ENCODE data around the gene TFR2. TPM values are rescaled to one million over a fixed set of nuclear protein-coding genes. Genes with fewer than 3 reads are reported as not detected.

Gene TFR2
- total and polyA plus RNA-seq, 9 of the 15 experiments (the other 6 are each of a cell fraction or from before 2014, with no cell fraction given), result 3.8 to 123 (median 51.1) TPM

GRCh38 chr7:100582650-100583049, 58.7 kb downstream of the TFR2 start:
- intact Hi-C loops (cut with micrococcal nuclease), result no loop called here
- BruUV-seq (replicated peaks), result no TSS peak

More at GRCh38 chr7:100582650-100583049, 58.7 kb downstream of the TFR2 start:
- no peak for ATAC-seq
- H3K4me2 ChIP-seq (ENCODE audit: insufficient read depth, low read length), result peak overlapping the region; percentile 12; the same call in 1 of the 2 replicates
- H3K9me3 ChIP-seq (replicated peaks; ENCODE audit: control insufficient read depth, insufficient read depth, low read depth, low read length), result no peaks in the 10 kb centered on the region
- ChIA-PET POLR2A (interaction anchor here (0.6 to 2.2 kb wide), 3 partner anchors 11 to 31 kb away, joined by 3 to 9 read pairs (median 3); no protein-coding TSS in a partner anchor), CTCF (ENCODE audit: low intra/inter-chr PET ratio) (no interaction called here)
- peaks cover 64% of the 10 kb centered on the region for H3K36me3 ChIP-seq (ENCODE audit: control insufficient read depth, insufficient read depth, low read length)
- H3K79me2 ChIP-seq (ENCODE audit: control insufficient read depth, insufficient read depth, low read length), result peaks cover 31% of the 10 kb centered on the region
- FAIRE-seq, result no peak
- H3K27me3 ChIP-seq (ENCODE audit: control insufficient read depth in 2 of 2, insufficient read depth in 2 of 2, low read length in 2 of 2), result no peaks in the 10 kb centered on the region
- peaks cover 24% of the 10 kb centered on the region for H4K20me1 ChIP-seq (replicated peaks; ENCODE audit: control insufficient read depth, insufficient read depth, low read length)
- TF ChIP-seq ZBTB49 (CRISPR knock-in tag; IDR thresholded peaks at IDR 0.05; ENCODE audit: borderline replicate concordance), result no peak
- no peak for TF ChIP-seq SMAD4 (CRISPR knock-in tag; conservative IDR thresholded peaks at IDR 0.05)
- no peak for TF ChIP-seq NBN (IDR thresholded peaks at IDR 0.05; ENCODE audit: low read depth)
- no peak for TF ChIP-seq NEUROD1 (IDR thresholded peaks at IDR 0.05; ENCODE audit: borderline replicate concordance, low read depth, low read length, partially characterized antibody)
- no peak for TF ChIP-seq FOXP4 (CRISPR knock-in tag; IDR thresholded peaks at IDR 0.05; ENCODE audit: borderline replicate concordance)
- 0 out of 2 replicates have a peak, but pooled peaks have one; percentile 18 for TF ChIP-seq ZFX (CRISPR knock-in tag; IDR thresholded peaks at IDR 0.05)
- TF ChIP-seq POLR2G (IDR thresholded peaks at IDR 0.05; ENCODE audit: low read depth, low read length), result no peak
- TF ChIP-seq PTTG1 (tag; IDR thresholded peaks at IDR 0.05; ENCODE audit: low read depth), result no peak
- TF ChIP-seq ZNF512 (tag; IDR thresholded peaks at IDR 0.05), result no peak
- peaks cover 12% of the 10 kb centered on the region for H3K9me1 ChIP-seq (ENCODE audit: control insufficient read depth, insufficient read depth, low read length)
- peaks cover 26 to 64% of the 10 kb centered on the region in 2 experiments for H3K4me1 ChIP-seq (replicated peaks in 1 of 2; ENCODE audit: control insufficient read depth in 2 of 2, insufficient read depth in 2 of 2, low read length in 2 of 2)
- 63% methylated on average over 10 of the region's 11 CpGs for WGBS (ENCODE audit: insufficient coverage, low coverage, missing lambda C conversion rate)
- peak overlapping the region in 1 of 2 experiments; percentile 80; a peak in 1 of 4 replicates for H3K9ac ChIP-seq (ENCODE audit: insufficient read depth in 1 of 2, low read depth in 2 of 2, low read length in 2 of 2)
- H3K4me3 ChIP-seq, result no peak overlapping the region
- in situ Hi-C loops (cut with MboI), result no loop called here
- H2AFZ ChIP-seq (ENCODE audit: low read depth, low read length), result no peak overlapping the region
- no peak for DNase-seq (ENCODE audit: extremely low read depth in 1 of 4, low spot score in 3 of 4)
- no peak overlapping the region for H3K27ac ChIP-seq (ENCODE audit: extremely low read depth, low read depth, low read length)

Measured in K562 (cell line).